ENCODE measurements around the gene LAPTM4A.

GRCh38 chr2:20073460-20073859 is 22.0 kb upstream of the LAPTM4A start:
- TF ChIP-seq POLR2A (IDR thresholded peaks at IDR 0.05) (no peak), CTCF (IDR thresholded peaks at IDR 0.05) (no peak), EP300 (IDR thresholded peaks at IDR 0.05) (no peak)
